ENCODE measurements around the gene SMG9.

The SMG9 gene

GRCh38 chr19:43754503-43755255 is at the start of gene SMG9:
TSS of gene SMG9 (minus strand) at chr19:43754962. CDS start at chr19:43750741, 4,221 bp downstream.
- DNase-seq (ENCODE audit: low read depth): peak; percentile 95

- no peak for DNase-seq (ENCODE audit: low read depth)
Observed at GRCh38 chr19:43804432-43804831, 49.7 kb upstream of the SMG9 start.

- no peak for DNase-seq (ENCODE audit: low read depth)
Observed at GRCh38 chr19:43802216-43802951, 47.6 kb upstream of the SMG9 start, which contains the start of gene LYPD5. TSS of gene LYPD5 (minus strand) at chr19:43802447. CDS start at chr19:43802380, 67 bp downstream.

GRCh38 chr19:43799502-43800142 is 44.9 kb upstream of the SMG9 start:
- no peak for DNase-seq (ENCODE audit: low read depth)

- no peak for DNase-seq (ENCODE audit: low read depth)
Observed at GRCh38 chr19:43798546-43799409, 44.0 kb upstream of the SMG9 start.

- DNase-seq (ENCODE audit: low read depth): no peak
Observed at GRCh38 chr19:43798026-43798545, 43.3 kb upstream of the SMG9 start.

- no peak for DNase-seq (ENCODE audit: low read depth)
Observed at GRCh38 chr19:43797556-43797955, 42.8 kb upstream of the SMG9 start.

- DNase-seq (ENCODE audit: low read depth): no peak
Observed at GRCh38 chr19:43797118-43797517, 42.4 kb upstream of the SMG9 start.

GRCh38 chr19:43790587-43790986 is 35.8 kb upstream of the SMG9 start:
- no peak for DNase-seq (ENCODE audit: low read depth)

- no peak for DNase-seq (ENCODE audit: low read depth)
Observed at GRCh38 chr19:43789029-43789428, 34.3 kb upstream of the SMG9 start.

- DNase-seq (ENCODE audit: low read depth): no peak
Observed at GRCh38 chr19:43786665-43787064, 31.9 kb upstream of the SMG9 start.

GRCh38 chr19:43784981-43785808 is 30.4 kb upstream of the SMG9 start:
- no peak for DNase-seq (ENCODE audit: low read depth)

- peak; percentile 68 for DNase-seq (ENCODE audit: low read depth)
Observed at GRCh38 chr19:43784241-43784980, 29.6 kb upstream of the SMG9 start.

GRCh38 chr19:43783636-43784035 is 28.9 kb upstream of the SMG9 start:
- no peak for DNase-seq (ENCODE audit: low read depth)

GRCh38 chr19:43782689-43783231 is 28.0 kb upstream of the SMG9 start:
- DNase-seq (ENCODE audit: low read depth): no peak

GRCh38 chr19:43782311-43782660 is 27.5 kb upstream of the SMG9 start:
- no peak for DNase-seq (ENCODE audit: low read depth)

GRCh38 chr19:43781630-43782310 is 27.0 kb upstream of the SMG9 start:
- no peak for DNase-seq (ENCODE audit: low read depth)

GRCh38 chr19:43780706-43781525 is 26.2 kb upstream of the SMG9 start, which contains the start of gene KCNN4:
TSS of gene KCNN4 (minus strand) at chr19:43780973. CDS start at chr19:43780861, 112 bp downstream.
- no peak for DNase-seq (ENCODE audit: low read depth)

All from GM04504 (cell line).